ENCODE data around the gene MAK. TPM values are rescaled to one million over a fixed set of nuclear protein-coding genes. Genes with fewer than 3 reads are reported as not detected.
"Not testable (repeated sequence)": the region's sequence is repeated elsewhere in the genome, so short reads cannot be mapped to it uniquely, and the experiment has no call there.

Gene MAK
- total RNA-seq (under 1 TPM; 0.05 to 0.25 (median 0.09) TPM), polyA plus RNA-seq (under 1 TPM; 0.08 to 0.33 TPM)

- ATAC-seq (peak; percentile 94 to 98 (median 96)), FAIRE-seq (peak; percentile 47), DNase-seq (peak; percentile 89 to 95 (median 92))
- Histone ChIP-seq H3K27ac (peak within 1 kb of the TSS; percentile 86 to 91 (median 88)), H3K9me3 (no peaks in the 10 kb centered on the region), H3K36me3 (no peaks in the 10 kb centered on the region), H3K4me1 (peaks cover 0 to 4% (median 0%) of the 10 kb centered on the region in 3 donors), H3K4me3 (peak within 1 kb of the TSS; percentile 39 to 65 (median 58)), H3K27me3 (no peaks in the 10 kb centered on the region)
- TF ChIP-seq CTCF (IDR thresholded peaks at IDR 0.05), result no peak
- WGBS, 2 donors, result 0% methylated on average over 50 to 53 of the region's 53 CpGs
- intact Hi-C loops (cut with DNase I), result no loop called here
These were observed at the start of gene MAK for GRCh38 chr6:10837995-10838793. Gene MAK, minus strand, starts transcription at chr6:10838539. Its CDS starts 7,891 bp downstream, at chr6:10830648.

GRCh38 chr6:10886691-10887502 lies 48.6 kb upstream of the MAK start, which contains the start of gene SYCP2L:
Gene SYCP2L, plus strand, starts transcription at chr6:10887052. Its CDS starts 75 bp downstream, at chr6:10887127.
- 3% methylated on average over 57 to 58 of the region's 58 CpGs for WGBS, 2 donors
- H3K4me3 ChIP-seq, result peak within 1 kb of the TSS; percentile 18 to 46 (median 28)
- peaks cover 4 to 39% (median 12%) of the 10 kb centered on the region in 4 donors for H3K27me3 ChIP-seq
- TF ChIP-seq CTCF (IDR thresholded peaks at IDR 0.05), result no peak
- peak; percentile 64 to 88 (median 80) for ATAC-seq
- intact Hi-C loops (cut with DNase I), result no loop called here
- H3K4me1 ChIP-seq, result peaks cover 0 to 4% (median 0%) of the 10 kb centered on the region in 3 donors
- peak in 5 of 6 donors; percentile 30 to 69 (median 56) for DNase-seq
- H3K9me3 ChIP-seq, result no peaks in the 10 kb centered on the region
- H3K36me3 ChIP-seq, result no peaks in the 10 kb centered on the region
- FAIRE-seq, result no peak
- no peak within 1 kb of the TSS for H3K27ac ChIP-seq

GRCh38 chr6:10886365-10886690 lies 48.0 kb upstream of the MAK start:
- 24 to 26% methylated on average over 11 of the region's 11 CpGs for WGBS, 2 donors
- ATAC-seq; H3K36me3 ChIP-seq; H3K4me1 ChIP-seq; H3K27ac ChIP-seq; FAIRE-seq; intact Hi-C loops (cut with DNase I); DNase-seq; H3K9me3 ChIP-seq: not testable (repeated sequence)
- Histone ChIP-seq H3K27me3 (peaks cover 4 to 42% (median 12%) of the 10 kb centered on the region in 4 donors), H3K4me3 (peak overlapping the region; percentile 18 to 46 (median 28))

GRCh38 chr6:10884245-10884972 lies 46.1 kb upstream of the MAK start:
- Histone ChIP-seq H3K36me3 (no peaks in the 10 kb centered on the region), H3K4me3 (no peak overlapping the region), H3K9me3 (no peaks in the 10 kb centered on the region), H3K27me3 (peaks cover 4 to 42% (median 12%) of the 10 kb centered on the region in 4 donors), H3K4me1 (peaks cover 0 to 4% (median 0%) of the 10 kb centered on the region in 3 donors), H3K27ac (no peak overlapping the region)
- intact Hi-C loops (cut with DNase I), result no loop called here
- no peak for ATAC-seq
- no peak for TF ChIP-seq CTCF (IDR thresholded peaks at IDR 0.05)
- 23 to 24% methylated on average over 24 of the region's 24 CpGs for WGBS, 2 donors
- no peak for FAIRE-seq
- no peak for DNase-seq
